ENCODE data around the gene GSTO2. TPM values are rescaled to one million over a fixed set of nuclear protein-coding genes. Genes with fewer than 3 reads are reported as not detected.

GSTO2 gene
- total and polyA plus RNA-seq, 2 experiments from 2014 or later = 30.7 to 49.8 TPM

GRCh38 chr10:104333728-104334373 lies 64.9 kb downstream of the GSTO2 start:
- Mint-ChIP-seq H3K27ac (no peak overlapping the region; the same call in 1 of the 2 replicates), H3K9me3 (no peaks in the 10 kb centered on the region; the same call in 2 of the 3 replicates), H3K4me3 (peak overlapping the region; percentile 11; the same call in 1 of the 3 replicates), H3K36me3 (ENCODE audit: low read depth) (no peaks in the 10 kb centered on the region; the same call in 2 of the 3 replicates), H3K27me3 (ENCODE audit: insufficient read depth, low read depth, poor library complexity) (peaks cover 16% of the 10 kb centered on the region), H3K4me1 (peaks cover 81% of the 10 kb centered on the region)
- Histone ChIP-seq H3K27me3 (ENCODE audit: insufficient read depth) (no peaks in the 10 kb centered on the region), H3K4me3 (no peak overlapping the region), H3K79me2 (replicated peaks; ENCODE audit: insufficient read depth) (peaks cover 86% of the 10 kb centered on the region), H3K9me2 (ENCODE audit: insufficient read depth) (no peaks in the 10 kb centered on the region), H3K4me1 (ENCODE audit: insufficient read depth) (peaks cover 83% of the 10 kb centered on the region), H3K4me2 (0 out of 2 replicates have a peak overlapping the region, but pooled peaks have one; percentile 53), H4K20me1 (replicated peaks; ENCODE audit: insufficient read depth) (peaks cover 2% of the 10 kb centered on the region; the same call in 1 of the 2 replicates), H2AFZ (no peak overlapping the region), H3K27ac (ENCODE audit: low read depth) (no peak overlapping the region), H3K36me3 (ENCODE audit: insufficient read depth) (no peaks in the 10 kb centered on the region), H3F3A (replicated peaks; ENCODE audit: low read depth) (peaks cover 13% of the 10 kb centered on the region)
- DNase-seq (ENCODE audit: low spot score) = no peak
- ATAC-seq = no peak
- TF ChIP-seq ZNF114 (CRISPR knock-in tag; IDR thresholded peaks at IDR 0.05) (no peak), NANOG (IDR thresholded peaks at IDR 0.05; ENCODE audit: borderline replicate concordance) (no peak), ETS1 (IDR thresholded peaks at IDR 0.05) (no peak)

- Histone ChIP-seq H3K36me3 (ENCODE audit: insufficient read depth) (no peaks in the 10 kb centered on the region), H3F3A (replicated peaks; ENCODE audit: low read depth) (peaks cover 13% of the 10 kb centered on the region), H4K20me1 (replicated peaks; ENCODE audit: insufficient read depth) (peaks cover 2% of the 10 kb centered on the region; the same call in 1 of the 2 replicates), H3K27ac (ENCODE audit: low read depth) (no peak overlapping the region), H2AFZ (no peak overlapping the region), H3K9me2 (ENCODE audit: insufficient read depth) (no peaks in the 10 kb centered on the region), H3K4me3 (no peak overlapping the region), H3K79me2 (replicated peaks; ENCODE audit: insufficient read depth) (peaks cover 79% of the 10 kb centered on the region), H3K27me3 (ENCODE audit: insufficient read depth) (peaks cover 3% of the 10 kb centered on the region; the same call in 1 of the 2 replicates), H3K4me2 (no peak overlapping the region), H3K4me1 (ENCODE audit: insufficient read depth) (peaks cover 83% of the 10 kb centered on the region)
- Mint-ChIP-seq H3K27ac (no peak overlapping the region), H3K27me3 (ENCODE audit: insufficient read depth, low read depth, poor library complexity) (peaks cover 16% of the 10 kb centered on the region), H3K9me3 (no peaks in the 10 kb centered on the region), H3K36me3 (ENCODE audit: low read depth) (no peaks in the 10 kb centered on the region; the same call in 2 of the 3 replicates), H3K4me3 (no peak overlapping the region), H3K4me1 (peaks cover 80% of the 10 kb centered on the region)
- ATAC-seq (no peak), DNase-seq (ENCODE audit: low spot score) (no peak)
- no peak for TF ChIP-seq CREB1 (CRISPR knock-in tag; IDR thresholded peaks at IDR 0.05; ENCODE audit: low read depth)
- TF ChIP-seq STAT1 (IDR thresholded peaks at IDR 0.05; ENCODE audit: unreplicated experiment) = no peak
- no peak for TF ChIP-seq EZH2 (IDR thresholded peaks at IDR 0.05; ENCODE audit: low read depth, unreplicated experiment)
- no peak for TF ChIP-seq ETS1 (IDR thresholded peaks at IDR 0.05)
- no peak for TF ChIP-seq POLR2AphosphoS5 (IDR thresholded peaks at IDR 0.05; ENCODE audit: low read depth)
- no peak for TF ChIP-seq ZNF114 (CRISPR knock-in tag; IDR thresholded peaks at IDR 0.05)
- no peak for TF ChIP-seq REST (IDR thresholded peaks at IDR 0.05; ENCODE audit: unreplicated experiment)
- TF ChIP-seq CTCF (conservative IDR thresholded peaks at IDR 0.05; ENCODE audit: low read depth in 2 of 2) = no peak
- TF ChIP-seq EZH2phosphoT487 (IDR thresholded peaks at IDR 0.05; ENCODE audit: unreplicated experiment) = no peak
Measured at GRCh38 chr10:104334561-104334960, 65.6 kb downstream of the GSTO2 start.
